Measurements from ENCODE around the gene PSG4. TPM values are rescaled to one million over a fixed set of nuclear protein-coding genes. Genes with fewer than 3 reads are reported as not detected.
"Not testable (repeated sequence)": the region's sequence is repeated elsewhere in the genome, so short reads cannot be mapped to it uniquely, and the experiment has no call there.

The PSG4 gene
- total RNA-seq, result 0.60 TPM in 1 of 3 replicates, not detected in the others
- long read RNA-seq, result 0 reads

DNA sequence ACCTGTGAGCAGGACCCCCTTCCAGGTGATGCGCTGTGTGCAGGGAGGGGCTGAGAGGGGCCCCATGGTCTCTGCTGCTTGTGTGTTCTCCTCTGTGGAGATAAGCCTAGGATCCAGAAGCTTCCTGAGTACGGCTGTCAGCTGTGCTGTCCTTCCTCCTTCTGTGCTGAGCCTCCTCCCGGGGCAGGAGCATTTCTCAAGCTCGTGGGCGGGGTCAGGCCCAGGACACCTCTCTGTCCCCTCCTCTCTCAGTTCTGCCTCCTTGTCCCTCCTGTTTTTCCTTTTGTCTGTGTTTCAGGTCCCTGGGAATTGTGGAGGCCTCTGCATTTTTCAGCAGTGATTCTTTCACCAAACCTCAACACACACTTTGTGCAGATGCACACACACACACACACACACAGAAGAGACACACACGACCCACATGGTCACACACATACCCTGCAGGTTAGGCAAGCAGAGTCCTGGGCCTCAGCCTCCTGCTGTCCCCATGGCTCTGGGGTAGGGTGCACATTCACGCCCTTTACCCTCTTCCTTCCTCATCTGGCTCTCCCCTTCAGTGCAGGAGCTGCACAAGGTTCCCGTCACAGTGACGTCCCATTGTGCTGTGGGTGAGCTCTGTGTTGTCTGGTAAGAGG lies at the start of gene PSG4:
PSG4 (minus strand) TSS at position 168 of the 635 bp plus-strand sequence; CDS start at position 66, 102 bp downstream.
- not testable (repeated sequence) for H3K4me3 Mint-ChIP-seq (ENCODE audit: unreplicated experiment); H3K4me1 Mint-ChIP-seq (ENCODE audit: low read depth); H3K36me3 Mint-ChIP-seq (ENCODE audit: low read depth); DNase-seq (ENCODE audit: low spot score); H3K27ac Mint-ChIP-seq (ENCODE audit: unreplicated experiment); H3K27me3 Mint-ChIP-seq (ENCODE audit: low read depth)
- H3K9me3 Mint-ChIP-seq (ENCODE audit: low read depth), result peaks cover 11% of the 10 kb centered on the region

DNA sequence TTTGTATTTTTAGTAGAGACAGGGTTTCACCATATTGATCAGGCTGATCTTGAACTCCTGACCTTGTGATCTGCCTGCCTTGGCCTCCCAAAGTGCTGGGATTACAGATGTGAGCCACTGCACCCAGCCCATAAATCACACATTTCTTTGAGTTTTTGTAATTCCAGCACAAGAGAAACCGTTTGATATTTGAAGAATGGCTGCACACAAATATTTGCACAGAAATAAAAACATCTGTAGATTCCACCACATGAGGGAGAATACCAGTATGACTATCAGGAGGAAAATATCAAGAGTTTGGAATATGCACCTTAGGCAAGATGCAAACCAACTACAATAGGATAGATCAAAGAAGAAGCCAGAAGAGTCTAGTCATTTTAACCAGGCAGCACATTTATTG lies 46.0 kb upstream of the PSG4 start:
- not testable (repeated sequence) for H3K36me3 Mint-ChIP-seq (ENCODE audit: low read depth); H3K4me1 Mint-ChIP-seq (ENCODE audit: low read depth); H3K27ac Mint-ChIP-seq (ENCODE audit: unreplicated experiment); DNase-seq (ENCODE audit: low spot score); H3K27me3 Mint-ChIP-seq (ENCODE audit: low read depth); H3K4me3 Mint-ChIP-seq (ENCODE audit: unreplicated experiment)
- H3K9me3 Mint-ChIP-seq (ENCODE audit: low read depth), result peaks cover 17% of the 10 kb centered on the region

- peaks cover 14% of the 10 kb centered on the region for H3K9me3 Mint-ChIP-seq (ENCODE audit: low read depth)
These were observed 44.9 kb upstream of the PSG4 start for GRCh38 chr19:43250296-43250695.

DNA sequence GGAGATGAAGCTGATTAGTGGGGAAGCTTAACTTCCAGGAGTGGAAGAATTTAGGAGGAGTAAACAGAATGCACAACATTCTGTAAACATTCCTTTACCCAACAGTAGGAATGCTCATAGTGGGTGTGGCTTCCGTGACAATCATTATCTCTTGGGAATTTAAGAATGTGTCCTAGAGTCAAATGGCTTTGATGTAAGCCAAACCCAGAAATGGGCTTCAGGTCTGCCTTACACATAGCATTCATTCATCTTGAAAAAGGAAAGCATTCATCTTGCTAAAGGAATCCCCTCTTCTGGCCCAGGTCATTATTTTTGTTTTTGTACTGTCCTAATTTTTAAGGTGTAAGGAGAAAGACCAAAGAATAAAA lies 43.2 kb upstream of the PSG4 start:
- peaks cover 11% of the 10 kb centered on the region for H3K9me3 Mint-ChIP-seq (ENCODE audit: low read depth)
- not testable (repeated sequence) for H3K4me3 Mint-ChIP-seq (ENCODE audit: unreplicated experiment); DNase-seq (ENCODE audit: low spot score); H3K36me3 Mint-ChIP-seq (ENCODE audit: low read depth); H3K27ac Mint-ChIP-seq (ENCODE audit: unreplicated experiment); H3K27me3 Mint-ChIP-seq (ENCODE audit: low read depth); H3K4me1 Mint-ChIP-seq (ENCODE audit: low read depth)

More at GRCh38 chr19:43250296-43250695, 44.9 kb upstream of the PSG4 start:
- not testable (repeated sequence) for H3K36me3 Mint-ChIP-seq (ENCODE audit: low read depth); H3K4me3 Mint-ChIP-seq (ENCODE audit: unreplicated experiment); DNase-seq (ENCODE audit: low spot score); H3K27me3 Mint-ChIP-seq (ENCODE audit: low read depth); H3K27ac Mint-ChIP-seq (ENCODE audit: unreplicated experiment); H3K4me1 Mint-ChIP-seq (ENCODE audit: low read depth)

DNA sequence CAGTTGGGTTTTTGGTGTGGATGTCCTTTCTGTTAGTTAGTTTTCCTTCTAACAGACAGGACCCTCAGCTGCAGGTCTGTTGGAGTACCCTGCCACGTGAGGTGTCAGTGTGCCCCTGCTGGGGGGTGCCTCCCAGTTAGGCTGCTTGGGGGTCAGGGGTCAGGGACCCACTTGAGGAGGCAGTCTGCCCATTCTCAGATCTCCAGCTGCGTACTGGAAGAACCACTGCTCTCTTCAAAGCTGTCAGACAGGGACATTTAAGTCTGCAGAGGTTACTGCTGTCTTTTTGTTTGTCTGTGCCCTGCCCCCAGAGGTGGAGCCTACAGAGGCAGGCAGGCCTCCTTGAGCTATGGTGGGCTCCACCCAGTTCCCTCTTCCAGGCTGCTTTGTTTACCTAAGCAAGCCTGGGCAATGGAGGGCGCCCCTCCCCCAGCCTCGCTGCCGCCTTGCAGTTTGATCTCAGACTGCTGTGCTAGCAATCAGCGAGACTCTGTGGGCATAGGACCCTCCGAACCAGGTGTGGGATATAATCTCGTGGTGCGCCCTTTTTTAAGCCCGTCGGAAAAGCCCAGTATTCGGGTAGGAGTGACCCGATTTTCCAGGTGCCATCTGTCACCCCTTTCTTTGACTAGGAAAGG lies 41.9 kb upstream of the PSG4 start:
- not testable (repeated sequence) for H3K4me1 Mint-ChIP-seq (ENCODE audit: low read depth); DNase-seq (ENCODE audit: low spot score); H3K27me3 Mint-ChIP-seq (ENCODE audit: low read depth); H3K27ac Mint-ChIP-seq (ENCODE audit: unreplicated experiment); H3K4me3 Mint-ChIP-seq (ENCODE audit: unreplicated experiment); H3K36me3 Mint-ChIP-seq (ENCODE audit: low read depth)
- H3K9me3 Mint-ChIP-seq (ENCODE audit: low read depth), result peaks cover 11% of the 10 kb centered on the region

DNA sequence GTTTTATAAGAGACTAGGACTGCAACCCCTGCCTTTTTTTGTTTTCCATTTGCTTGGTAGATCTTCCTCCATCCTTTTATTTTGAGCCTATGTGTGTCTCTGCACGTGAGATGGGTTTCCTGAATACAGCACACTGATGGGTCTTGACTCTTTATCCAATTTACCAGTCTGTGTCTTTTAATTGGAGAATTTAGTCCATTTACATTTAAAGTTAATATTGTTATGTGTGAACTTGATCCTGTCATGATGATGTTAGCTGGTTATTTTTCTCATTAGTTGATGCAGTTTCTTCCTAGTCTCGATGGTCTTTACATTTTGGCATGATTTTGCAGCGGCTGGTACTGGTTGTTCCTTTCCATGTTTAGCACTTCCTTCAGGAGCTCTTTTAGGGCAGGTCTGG lies 40.4 kb upstream of the PSG4 start:
- DNase-seq (ENCODE audit: low spot score); H3K4me1 Mint-ChIP-seq (ENCODE audit: low read depth); H3K27ac Mint-ChIP-seq (ENCODE audit: unreplicated experiment); H3K27me3 Mint-ChIP-seq (ENCODE audit: low read depth); H3K36me3 Mint-ChIP-seq (ENCODE audit: low read depth); H3K4me3 Mint-ChIP-seq (ENCODE audit: unreplicated experiment): not testable (repeated sequence)
- peaks cover 19% of the 10 kb centered on the region for H3K9me3 Mint-ChIP-seq (ENCODE audit: low read depth)

DNA sequence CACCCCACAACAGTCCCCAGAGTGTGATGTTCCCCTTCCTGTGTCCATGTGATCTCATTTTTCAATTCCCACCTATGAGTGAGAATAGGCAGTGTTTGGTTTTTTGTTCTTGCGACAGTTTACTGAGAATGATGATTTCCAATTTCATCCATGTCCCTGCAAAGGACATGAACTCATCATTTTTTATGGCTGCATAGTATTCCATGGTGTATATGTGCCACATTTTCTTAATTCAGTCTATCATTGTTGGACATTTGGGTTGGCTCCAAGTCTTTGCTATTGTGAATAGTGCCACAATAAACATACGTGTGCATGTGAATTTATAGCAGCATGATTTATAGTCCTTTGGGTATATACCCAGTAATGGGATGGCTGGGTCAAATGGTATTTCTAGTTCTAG lies 36.8 kb upstream of the PSG4 start:
- not testable (repeated sequence) for H3K27me3 Mint-ChIP-seq (ENCODE audit: low read depth); DNase-seq (ENCODE audit: low spot score); H3K4me3 Mint-ChIP-seq (ENCODE audit: unreplicated experiment); H3K4me1 Mint-ChIP-seq (ENCODE audit: low read depth); H3K27ac Mint-ChIP-seq (ENCODE audit: unreplicated experiment); H3K36me3 Mint-ChIP-seq (ENCODE audit: low read depth)
- peaks cover 21% of the 10 kb centered on the region for H3K9me3 Mint-ChIP-seq (ENCODE audit: low read depth)

- not testable (repeated sequence) for H3K27me3 Mint-ChIP-seq (ENCODE audit: low read depth); DNase-seq (ENCODE audit: low spot score); H3K4me3 Mint-ChIP-seq (ENCODE audit: unreplicated experiment)
These were observed 32.8 kb upstream of the PSG4 start for GRCh38 chr19:43238213-43238612.

GRCh38 chr19:43235686-43236085 lies 30.2 kb upstream of the PSG4 start:
- H3K27me3 Mint-ChIP-seq (ENCODE audit: low read depth); H3K36me3 Mint-ChIP-seq (ENCODE audit: low read depth); H3K4me3 Mint-ChIP-seq (ENCODE audit: unreplicated experiment); DNase-seq (ENCODE audit: low spot score); H3K27ac Mint-ChIP-seq (ENCODE audit: unreplicated experiment); H3K4me1 Mint-ChIP-seq (ENCODE audit: low read depth): not testable (repeated sequence)
- peaks cover 14% of the 10 kb centered on the region for H3K9me3 Mint-ChIP-seq (ENCODE audit: low read depth)

More at GRCh38 chr19:43238213-43238612, 32.8 kb upstream of the PSG4 start:
- not testable (repeated sequence) for H3K4me1 Mint-ChIP-seq (ENCODE audit: low read depth); H3K36me3 Mint-ChIP-seq (ENCODE audit: low read depth); H3K27ac Mint-ChIP-seq (ENCODE audit: unreplicated experiment)
- H3K9me3 Mint-ChIP-seq (ENCODE audit: low read depth), result peaks cover 24% of the 10 kb centered on the region

Measured in chondrocyte (in vitro differentiated cells).